GM20431 (cell line): ENCODE results near the gene PDE12.

Experiments
- in situ Hi-C: fragments of 300-500 bp; cut with MseI, MboI; formaldehyde crosslinking; loops from one replicate; pipeline ENCODE4 v1.15.0; 2020; ENCODE audit warnings: low sequenced_read_pairs; ENCODE audit not compliant: unreplicated experiment

Gene PDE12, protein sequence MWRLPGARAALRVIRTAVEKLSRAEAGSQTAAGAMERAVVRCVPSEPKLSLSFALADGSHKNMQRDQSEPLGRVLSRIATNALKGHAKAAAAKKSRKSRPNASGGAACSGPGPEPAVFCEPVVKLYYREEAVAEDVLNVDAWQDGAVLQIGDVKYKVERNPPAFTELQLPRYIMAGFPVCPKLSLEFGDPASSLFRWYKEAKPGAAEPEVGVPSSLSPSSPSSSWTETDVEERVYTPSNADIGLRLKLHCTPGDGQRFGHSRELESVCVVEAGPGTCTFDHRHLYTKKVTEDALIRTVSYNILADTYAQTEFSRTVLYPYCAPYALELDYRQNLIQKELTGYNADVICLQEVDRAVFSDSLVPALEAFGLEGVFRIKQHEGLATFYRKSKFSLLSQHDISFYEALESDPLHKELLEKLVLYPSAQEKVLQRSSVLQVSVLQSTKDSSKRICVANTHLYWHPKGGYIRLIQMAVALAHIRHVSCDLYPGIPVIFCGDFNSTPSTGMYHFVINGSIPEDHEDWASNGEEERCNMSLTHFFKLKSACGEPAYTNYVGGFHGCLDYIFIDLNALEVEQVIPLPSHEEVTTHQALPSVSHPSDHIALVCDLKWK

DNA sequence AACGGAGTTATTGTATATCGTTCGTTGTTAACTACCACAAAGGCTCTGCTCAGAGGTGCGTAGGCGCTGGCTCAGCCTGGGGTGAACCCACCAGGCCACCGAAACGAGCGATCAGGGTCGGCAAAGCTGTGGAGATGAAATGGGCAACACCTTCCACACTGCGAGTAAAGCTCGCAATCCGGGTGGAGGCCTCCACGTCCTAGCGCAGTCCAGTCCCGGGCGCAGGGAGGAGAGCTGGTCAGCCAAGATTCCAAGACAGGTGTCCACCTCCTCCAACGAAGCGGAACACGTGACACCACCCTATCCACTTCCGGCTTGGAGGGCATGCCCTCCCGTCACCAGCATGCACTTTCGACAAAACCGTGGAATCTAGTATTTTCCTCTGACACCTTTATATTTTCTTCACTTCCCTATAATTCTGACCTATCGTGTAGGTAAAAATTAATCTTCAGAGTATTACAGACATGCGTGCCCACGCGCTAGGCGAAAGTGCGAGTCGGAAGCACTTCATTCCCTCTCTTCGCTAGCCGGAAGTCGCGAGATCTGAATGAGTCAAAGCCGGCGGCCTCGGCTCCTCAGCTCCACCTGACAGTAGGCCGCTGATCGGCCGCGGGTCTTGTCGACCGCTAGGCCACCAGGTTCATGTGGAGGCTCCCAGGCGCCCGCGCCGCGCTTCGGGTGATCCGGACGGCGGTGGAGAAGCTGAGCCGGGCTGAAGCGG, at the start of gene PDE12:
Gene PDE12 (plus strand): TSS at position 537 of the 721 bp plus-strand sequence. CDS start 106 bp downstream, at position 643.
- in situ Hi-C loops, result no loop called here

DNA sequence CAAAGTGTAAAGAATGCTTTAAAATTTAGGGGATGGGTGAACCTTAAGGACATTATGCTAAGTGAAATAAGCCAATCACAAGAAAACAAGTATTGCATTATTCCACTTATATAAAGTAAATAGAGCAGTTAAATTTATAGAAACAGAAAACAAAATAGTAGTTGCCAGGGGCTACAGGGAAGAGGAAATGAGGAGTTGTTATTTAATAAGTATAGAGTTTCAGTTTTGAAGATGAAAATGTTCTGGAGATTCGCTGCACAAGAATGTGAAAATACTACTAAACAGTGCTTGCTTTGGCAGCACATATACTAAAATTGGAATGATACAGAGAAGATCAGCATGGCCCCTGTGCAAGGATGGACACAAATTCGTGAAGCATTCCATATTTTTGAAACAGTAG, 43.9 kb upstream of the PDE12 start:
- in situ Hi-C loops, result no loop called here

DNA sequence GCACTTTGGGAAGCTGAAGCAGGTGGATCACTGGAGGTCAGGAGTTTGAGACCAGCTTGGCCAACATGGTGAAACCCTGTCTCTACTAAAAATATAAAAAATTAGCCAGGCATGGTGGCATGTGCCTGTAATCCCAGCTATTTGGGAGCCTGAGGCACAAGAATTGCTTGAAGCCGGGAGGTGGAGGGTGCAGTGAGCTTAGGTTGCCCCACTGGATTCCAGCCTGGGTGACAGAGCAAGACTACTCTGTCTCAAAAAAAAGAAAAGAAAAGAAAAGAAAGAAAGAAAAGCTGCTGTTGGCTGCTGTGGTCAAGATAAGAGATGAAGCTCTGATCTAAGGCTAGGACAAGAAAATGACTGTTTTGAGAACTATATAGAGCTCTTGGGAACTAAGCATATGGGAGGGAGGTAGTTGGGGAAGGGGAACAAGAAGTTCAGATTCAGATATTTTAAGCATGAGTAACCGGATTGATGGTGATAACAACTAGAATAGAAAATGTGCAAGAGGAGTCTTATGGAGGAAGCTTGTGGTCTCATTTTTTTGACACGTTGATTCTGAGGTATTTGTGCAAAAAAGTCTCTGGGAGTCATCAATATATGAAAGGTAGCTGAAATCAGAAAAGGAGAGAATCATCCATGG, 37.7 kb upstream of the PDE12 start:
- in situ Hi-C loops, result no loop called here

DNA sequence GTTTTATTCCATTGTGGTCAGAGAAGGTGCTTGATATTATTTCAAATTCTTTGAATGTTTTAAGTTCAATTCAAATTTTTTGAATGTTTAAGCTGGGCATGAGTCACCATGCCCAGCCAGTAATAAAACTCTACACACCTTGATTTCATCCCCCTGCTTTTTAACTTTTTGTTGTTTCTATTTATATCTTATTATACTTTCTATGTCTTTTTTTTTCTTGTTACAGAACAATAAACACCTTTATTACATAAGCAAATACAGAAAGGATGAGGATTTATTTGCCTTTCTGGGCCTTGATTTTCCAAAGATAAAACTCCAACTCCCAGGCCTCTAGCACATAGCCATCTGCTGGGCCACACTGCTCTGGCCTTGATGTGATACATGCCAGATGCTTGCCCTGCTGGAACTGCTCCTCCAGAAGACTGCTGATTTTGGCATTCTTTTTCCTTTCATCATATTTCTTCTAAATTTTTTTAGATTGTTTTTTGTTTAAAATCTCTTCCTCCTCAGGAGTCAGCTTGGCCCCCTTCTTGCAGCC, 25.9 kb upstream of the PDE12 start:
- in situ Hi-C loops, result no loop called here

DNA sequence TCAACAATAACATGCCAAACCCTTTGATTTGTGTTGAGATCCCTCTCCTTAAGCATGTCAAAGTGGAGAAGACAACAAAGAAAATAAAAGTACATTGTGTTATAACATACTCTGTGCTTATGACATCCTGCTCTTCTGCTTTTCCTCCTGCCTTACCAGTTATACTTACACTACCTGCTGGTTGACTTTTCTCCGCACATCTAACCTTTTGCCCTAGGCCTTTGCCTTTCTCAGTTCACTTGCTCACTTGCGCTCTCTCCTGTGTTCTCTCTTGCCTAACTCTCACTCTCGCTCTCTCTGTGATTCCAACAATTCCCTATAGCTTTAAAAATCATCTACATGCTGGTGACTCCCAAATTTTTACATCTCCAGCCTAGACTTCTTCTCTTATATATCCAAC, 17.6 kb upstream of the PDE12 start:
- in situ Hi-C loops, result no loop called here

DNA sequence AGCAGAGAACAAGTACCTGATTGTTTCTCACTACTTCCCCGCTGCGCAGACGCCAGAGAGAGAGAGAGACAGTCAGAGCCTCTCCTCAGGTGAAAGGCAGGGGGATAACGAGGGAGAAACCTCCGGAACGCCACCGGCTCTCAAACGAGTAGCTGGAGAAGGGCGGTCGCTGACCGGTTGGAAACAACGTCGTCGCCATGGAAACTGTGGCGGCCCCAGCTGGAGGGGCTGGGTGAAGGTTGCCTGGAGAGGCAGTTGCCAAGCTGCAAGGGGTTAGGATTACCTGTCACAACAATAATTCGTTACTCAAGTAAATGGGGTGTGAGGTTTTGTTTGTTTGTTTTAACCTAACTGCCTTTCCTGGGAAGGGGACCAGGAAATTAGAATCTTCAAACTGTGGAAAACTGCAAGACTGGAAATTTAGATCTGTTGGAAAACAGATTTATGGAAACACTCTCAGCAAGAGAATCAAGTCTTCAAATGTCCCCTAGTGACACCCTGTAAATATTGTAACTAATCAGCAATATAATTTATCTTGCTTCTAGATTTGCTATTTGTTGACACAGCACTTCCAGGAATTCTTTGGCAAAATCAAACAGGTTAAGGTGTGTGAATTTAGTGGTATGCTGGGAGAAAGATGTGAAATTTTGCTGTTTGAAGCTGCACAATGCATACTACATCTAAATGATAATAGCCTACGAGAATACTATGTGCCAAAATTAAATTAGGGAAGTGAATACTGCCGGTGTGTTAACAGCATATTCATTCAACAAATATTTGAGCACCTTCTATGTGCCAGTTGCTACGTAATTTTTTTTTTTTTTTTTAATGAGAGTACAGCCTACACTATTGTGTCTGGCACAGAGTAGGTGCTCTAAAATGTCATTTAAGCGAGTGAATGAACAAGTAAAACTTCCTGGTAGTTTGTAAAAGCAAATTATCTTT, 11.6 kb upstream of the PDE12 start, which contains the start of gene DNAH12:
Gene DNAH12 (minus strand): TSS at position 164 of the 945 bp plus-strand sequence. CDS start 1,474 bp downstream, outside the sequence.
- in situ Hi-C loops, result no loop called here

DNA sequence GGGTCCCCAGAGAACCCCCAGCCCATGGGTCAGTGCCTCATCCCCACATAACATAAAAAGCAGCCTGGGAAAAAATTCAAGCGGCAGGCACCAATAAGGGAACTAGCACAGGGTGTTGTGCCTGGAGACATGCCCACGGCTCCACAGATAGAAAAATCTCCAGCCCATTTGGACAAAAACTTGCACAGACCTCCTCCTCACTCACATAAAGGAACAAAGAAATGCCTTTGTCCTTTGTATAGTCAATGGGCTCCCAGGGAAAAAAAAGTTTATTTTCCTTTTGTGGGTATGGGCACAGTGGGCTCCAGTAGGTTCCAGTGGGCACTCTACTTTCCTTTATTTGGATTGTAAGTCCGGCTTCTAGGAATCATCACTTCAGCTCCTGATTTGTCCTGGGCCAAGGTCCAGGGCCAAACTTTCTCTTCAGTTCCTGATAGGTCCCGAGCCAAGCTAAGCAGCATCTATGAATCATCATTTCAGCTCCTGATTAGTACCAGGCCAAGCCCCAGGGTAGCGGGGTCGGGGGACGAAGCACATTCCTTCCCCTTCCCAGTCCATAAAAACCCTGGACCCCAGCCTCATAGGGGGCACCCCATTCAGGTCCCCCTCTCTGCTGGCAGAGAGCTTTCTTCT, 10.3 kb upstream of the PDE12 start:
- in situ Hi-C loops, result no loop called here

DNA sequence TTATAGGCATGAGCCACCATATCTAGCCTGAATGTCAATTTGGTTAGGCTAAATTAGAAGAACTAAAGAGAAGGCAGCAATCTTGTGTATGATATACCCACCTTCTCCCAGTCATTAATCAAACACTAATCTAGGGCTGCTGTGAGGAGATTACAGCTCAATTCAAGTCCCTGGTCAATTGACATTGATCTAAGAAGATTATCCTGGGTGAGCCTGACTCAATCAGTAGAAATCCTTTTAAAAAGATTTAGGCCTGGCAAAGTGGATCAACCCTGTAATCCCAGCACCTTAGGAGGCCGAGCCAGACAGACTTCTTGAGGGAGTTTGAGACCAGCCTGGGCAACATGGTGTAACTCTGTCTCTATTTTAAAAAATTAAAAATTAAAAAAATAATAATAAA, 9.5 kb upstream of the PDE12 start:
- in situ Hi-C loops, result no loop called here

DNA sequence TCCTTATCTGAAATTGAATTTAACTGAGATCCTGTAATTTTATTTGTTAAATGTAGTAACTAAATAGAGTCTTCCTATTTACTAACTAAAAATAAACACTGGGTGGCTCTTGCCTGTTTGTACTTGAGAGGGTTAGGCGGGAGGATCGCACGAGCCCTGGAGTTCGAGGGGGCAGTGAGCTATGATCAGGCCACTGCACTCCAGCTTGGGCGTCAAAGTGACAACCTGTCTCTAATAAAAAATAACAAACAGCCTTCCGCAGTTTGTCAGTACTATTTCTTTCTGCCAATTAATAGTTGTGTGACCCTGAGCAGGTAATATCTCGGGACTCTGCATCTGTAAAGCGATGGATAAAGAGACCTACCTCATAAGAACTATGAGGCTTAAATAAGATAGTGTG, 768 bp upstream of the PDE12 start:
- in situ Hi-C loops, result no loop called here

DNA sequence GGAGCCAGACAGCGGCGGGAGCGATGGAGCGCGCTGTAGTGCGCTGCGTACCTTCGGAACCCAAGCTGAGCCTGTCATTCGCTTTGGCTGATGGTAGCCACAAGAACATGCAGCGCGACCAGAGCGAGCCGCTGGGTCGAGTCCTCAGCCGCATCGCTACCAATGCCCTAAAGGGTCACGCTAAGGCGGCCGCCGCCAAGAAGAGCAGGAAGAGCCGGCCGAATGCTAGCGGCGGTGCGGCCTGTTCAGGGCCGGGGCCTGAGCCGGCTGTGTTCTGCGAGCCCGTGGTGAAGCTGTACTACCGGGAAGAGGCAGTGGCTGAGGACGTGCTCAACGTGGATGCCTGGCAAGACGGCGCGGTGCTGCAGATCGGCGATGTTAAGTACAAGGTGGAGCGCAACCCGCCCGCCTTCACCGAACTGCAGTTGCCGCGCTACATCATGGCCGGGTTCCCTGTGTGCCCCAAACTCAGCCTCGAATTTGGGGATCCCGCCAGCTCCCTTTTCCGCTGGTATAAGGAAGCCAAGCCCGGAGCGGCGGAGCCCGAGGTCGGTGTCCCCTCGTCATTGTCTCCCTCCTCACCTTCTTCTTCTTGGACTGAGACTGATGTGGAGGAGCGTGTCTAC, 498 bp downstream of the PDE12 start:
- in situ Hi-C loops, result no loop called here

DNA sequence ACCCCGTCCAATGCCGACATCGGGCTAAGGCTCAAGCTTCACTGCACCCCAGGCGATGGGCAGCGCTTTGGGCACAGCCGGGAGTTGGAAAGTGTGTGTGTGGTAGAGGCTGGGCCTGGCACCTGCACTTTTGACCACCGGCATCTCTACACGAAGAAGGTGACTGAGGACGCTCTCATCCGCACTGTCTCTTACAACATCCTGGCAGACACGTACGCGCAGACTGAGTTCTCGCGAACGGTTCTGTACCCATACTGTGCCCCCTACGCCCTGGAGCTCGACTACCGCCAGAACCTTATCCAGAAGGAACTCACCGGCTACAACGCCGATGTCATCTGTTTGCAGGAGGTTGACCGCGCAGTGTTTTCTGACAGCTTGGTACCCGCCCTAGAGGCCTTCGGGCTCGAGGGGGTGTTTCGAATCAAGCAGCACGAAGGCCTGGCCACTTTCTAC, 1.0 kb downstream of the PDE12 start:
- in situ Hi-C loops, result no loop called here

DNA sequence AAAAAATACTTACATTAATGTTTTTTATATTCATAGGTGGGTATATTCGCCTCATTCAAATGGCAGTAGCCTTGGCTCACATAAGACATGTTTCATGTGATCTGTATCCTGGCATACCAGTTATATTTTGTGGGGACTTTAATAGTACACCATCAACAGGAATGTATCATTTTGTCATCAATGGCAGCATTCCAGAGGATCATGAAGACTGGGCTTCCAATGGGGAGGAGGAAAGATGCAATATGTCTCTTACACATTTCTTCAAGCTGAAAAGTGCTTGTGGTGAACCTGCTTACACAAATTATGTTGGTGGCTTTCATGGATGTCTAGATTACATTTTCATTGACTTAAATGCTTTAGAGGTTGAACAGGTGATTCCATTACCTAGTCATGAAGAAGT, 3.5 kb downstream of the PDE12 start:
- in situ Hi-C loops, result no loop called here

DNA sequence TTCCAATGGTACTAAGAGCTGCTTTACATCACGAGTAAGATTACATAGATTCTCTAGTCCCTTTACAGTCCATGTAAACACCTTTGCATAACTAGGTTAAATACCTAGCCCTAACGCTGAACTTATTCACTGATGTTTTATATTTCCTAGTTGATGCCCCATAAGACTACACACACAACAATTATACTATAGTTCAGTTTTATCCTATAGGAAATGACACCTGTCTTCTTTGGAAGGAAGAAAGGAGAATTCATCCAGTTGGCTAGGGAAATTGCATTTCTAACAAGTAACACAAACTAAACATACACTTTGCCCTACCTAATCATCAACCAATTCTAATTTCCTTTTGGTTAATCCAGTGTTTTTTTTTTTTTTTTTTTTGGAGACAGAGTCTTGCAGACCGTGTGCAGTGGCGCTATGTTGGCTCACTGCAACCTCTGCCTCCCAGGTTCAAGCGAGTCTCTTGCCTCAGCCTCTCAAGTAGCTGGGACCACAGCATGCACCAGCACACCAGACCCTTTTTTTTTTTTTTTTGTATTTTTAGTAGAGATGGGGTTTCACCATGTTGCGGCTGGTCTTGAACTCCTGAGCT, 13.9 kb downstream of the PDE12 start:
- in situ Hi-C loops, result no loop called here

DNA sequence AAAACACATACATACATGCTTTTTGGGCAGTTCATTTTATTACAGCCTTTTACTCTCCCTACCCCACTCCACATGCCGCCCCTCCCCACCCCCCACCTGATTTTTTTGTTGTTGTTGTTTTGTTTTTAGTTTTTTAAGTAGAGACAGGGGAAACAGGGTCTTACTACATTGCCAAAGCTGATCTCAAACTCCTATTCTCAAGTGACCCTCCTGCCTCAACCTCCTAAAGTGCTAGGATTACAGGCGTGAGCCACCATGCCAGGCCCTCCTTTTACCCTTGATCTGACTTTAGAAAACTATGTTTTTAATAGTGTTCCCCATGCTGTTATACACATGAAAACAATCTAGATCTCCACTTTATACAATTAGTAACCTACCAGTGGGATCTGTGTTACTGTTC, 14.8 kb downstream of the PDE12 start:
- in situ Hi-C loops, result no loop called here

DNA sequence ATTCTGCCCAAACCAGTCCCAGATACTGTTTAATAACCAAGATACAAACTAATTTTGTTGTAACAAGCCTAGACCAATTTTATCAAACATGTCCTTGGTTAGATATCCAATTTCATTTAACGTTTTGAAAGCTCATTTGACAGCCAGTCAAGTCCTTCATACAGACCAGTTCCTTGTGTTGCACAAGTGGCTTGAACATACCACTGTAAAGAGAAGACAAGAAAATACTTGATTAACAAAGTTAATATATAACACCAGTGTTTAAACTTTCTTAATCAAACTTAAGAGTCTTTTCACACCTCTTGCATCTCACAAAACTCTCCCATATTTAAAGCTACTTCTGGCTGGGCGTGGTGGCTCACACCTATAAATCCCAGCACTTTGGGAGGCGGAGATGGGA, 16.0 kb downstream of the PDE12 start:
- in situ Hi-C loops, result no loop called here

DNA sequence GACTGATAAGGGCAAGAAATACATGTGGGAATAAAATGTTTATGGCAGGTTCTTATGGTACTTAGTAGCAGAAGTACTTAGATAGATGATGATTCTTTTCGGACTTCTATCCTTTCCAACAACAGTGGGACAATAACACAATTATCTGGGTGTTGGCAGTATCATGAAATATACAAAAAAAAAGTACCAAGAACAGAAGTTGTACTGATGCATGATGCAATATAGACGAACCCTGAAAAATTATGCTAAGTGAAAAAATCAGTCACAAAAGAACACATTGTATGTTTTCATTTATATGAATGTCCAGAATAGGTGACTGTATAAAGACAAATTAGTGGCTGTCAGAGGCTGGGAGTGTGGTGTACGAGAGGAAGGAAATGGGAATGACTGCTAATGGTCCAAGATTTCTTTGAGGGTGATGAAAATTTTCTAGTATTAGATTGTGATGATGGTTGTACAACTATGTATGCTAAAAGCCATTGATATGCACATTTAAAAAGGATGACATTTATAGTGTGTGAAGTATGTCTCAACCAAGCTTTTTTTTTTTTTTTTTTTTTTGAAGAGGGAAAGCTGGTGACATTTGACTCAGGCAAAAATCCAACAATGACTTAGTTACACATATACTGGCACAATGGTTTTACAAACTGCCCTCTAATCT, 20.0 kb downstream of the PDE12 start:
- in situ Hi-C loops, result no loop called here

DNA sequence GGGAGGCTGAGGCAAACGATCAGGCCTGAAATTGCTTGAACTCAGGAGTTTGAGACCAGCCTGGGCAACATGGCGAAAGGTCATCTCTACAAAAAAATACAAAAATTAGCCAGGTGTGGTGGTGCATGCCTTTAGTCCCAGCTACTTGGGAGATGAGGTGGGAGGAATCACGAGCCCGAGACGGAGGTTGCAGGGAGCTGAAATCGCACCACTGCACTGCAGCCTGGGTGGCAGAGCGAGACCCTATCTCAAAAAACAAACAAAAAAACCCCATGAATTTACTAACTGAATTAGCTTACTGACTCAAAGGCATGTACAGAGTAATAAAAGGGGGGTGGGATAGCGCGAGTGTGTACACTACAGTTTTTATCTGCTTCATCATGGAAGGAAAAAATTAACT, 21.7 kb downstream of the PDE12 start:
- in situ Hi-C loops, result no loop called here
